Fibroblast of lung (primary cell): Measurements from ENCODE around the gene DRD4.

Experiments
- EZH2 ChIP-seq: IDR thresholded peaks from 2 replicates; pipeline ENCODE4 v1.5.1; 2012; ENCODE audit warnings: low read length, control low read depth, mild to moderate bottlenecking; ENCODE audit errors: missing control alignments
- TF ChIP-seq, protein P1 (sequence below), 2 donors: IDR thresholded peaks in 1 of 2; conservative IDR thresholded peaks in 1 of 2; 1 replicate in 1 of 2; 2 replicates in 1 of 2; pipeline ENCODE4 v1.5.1; 2011 to 2012; ENCODE audit warnings: low read length in 2 of 2, control low read depth in 1 of 2, inconsistent platforms in 1 of 2, low read depth in 1 of 2, mild to moderate bottlenecking in 1 of 2

DNA sequence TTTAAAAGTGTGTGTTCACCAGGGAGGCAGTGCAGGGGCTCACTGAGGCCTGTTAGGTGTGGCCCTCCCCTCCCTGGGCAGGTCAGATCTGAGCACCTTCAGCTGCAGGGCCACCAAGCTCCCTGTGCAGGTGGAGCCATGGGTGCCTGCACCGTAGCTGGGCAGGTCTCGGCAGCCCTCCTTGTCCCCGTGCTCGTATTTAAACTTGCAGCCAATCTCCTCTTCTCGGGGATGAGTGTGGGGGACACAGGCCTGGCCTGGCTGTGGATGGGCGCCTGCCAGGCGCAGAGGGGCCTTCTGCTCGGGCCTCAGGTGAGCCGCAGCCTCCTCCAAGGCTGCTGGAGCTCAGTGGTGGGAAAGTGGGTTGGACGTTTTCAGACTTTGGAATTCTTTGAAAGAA, 41.7 kb upstream of the DRD4 start:
- TF ChIP-seq, protein P1, sequence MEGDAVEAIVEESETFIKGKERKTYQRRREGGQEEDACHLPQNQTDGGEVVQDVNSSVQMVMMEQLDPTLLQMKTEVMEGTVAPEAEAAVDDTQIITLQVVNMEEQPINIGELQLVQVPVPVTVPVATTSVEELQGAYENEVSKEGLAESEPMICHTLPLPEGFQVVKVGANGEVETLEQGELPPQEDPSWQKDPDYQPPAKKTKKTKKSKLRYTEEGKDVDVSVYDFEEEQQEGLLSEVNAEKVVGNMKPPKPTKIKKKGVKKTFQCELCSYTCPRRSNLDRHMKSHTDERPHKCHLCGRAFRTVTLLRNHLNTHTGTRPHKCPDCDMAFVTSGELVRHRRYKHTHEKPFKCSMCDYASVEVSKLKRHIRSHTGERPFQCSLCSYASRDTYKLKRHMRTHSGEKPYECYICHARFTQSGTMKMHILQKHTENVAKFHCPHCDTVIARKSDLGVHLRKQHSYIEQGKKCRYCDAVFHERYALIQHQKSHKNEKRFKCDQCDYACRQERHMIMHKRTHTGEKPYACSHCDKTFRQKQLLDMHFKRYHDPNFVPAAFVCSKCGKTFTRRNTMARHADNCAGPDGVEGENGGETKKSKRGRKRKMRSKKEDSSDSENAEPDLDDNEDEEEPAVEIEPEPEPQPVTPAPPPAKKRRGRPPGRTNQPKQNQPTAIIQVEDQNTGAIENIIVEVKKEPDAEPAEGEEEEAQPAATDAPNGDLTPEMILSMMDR (conservative IDR thresholded peaks at IDR 0.05 in 1 of 2, IDR thresholded peaks at IDR 0.05 in 1 of 2; ENCODE audit: low read depth in 1 of 2, low read length in 2 of 2) = no peak
- no peak for TF ChIP-seq EZH2
